RWPE2 (cell line): Measurements from ENCODE around the gene MN1.

Experiments used
- ATAC-seq: fragments of 200-7000 bp; cut with Tn5 transposase; 3 replicates; pipeline ENCODE4 v1.9.1; 2021; ENCODE audit warnings: low read depth
- DNase-seq: peaks from one replicate; pipeline ENCODE4 v3.0.0-alpha.2; 2020; ENCODE audit warnings: low spot score
- H3K27ac ChIP-seq: fragments of 450-650 bp; 2 replicates; pipeline ENCODE4 v1.5.1; 2017; ENCODE audit warnings: mild to moderate bottlenecking; ENCODE audit not compliant: poor library complexity, severe bottlenecking
- H3K27me3 ChIP-seq: fragments of 250-450 bp; sonication (Bioruptor Pico); 2 replicates; pipeline ENCODE4 v1.5.1; 2021; ENCODE audit warnings: mild to moderate bottlenecking, moderate library complexity; ENCODE audit not compliant: insufficient read depth, poor library complexity, severe bottlenecking
- H3K36me3 ChIP-seq: fragments of 250-450 bp; sonication (Bioruptor Pico); 2 replicates; pipeline ENCODE4 v1.5.1; 2020; ENCODE audit warnings: low read depth, mild to moderate bottlenecking, moderate library complexity
- H3K4me1 ChIP-seq: fragments of 250-450 bp; sonication (Bioruptor Pico); 2 replicates; pipeline ENCODE4 v1.5.1; 2021; ENCODE audit warnings: mild to moderate bottlenecking, moderate library complexity; ENCODE audit not compliant: insufficient read depth, poor library complexity, severe bottlenecking
- H3K4me3 ChIP-seq: fragments of 250-450 bp; sonication (Bioruptor Pico); 2 replicates; pipeline ENCODE4 v1.5.1; 2021; ENCODE audit warnings: mild to moderate bottlenecking, moderate library complexity; ENCODE audit not compliant: severe bottlenecking
- H3K9me3 ChIP-seq: fragments of 250-450 bp; sonication (Bioruptor Pico); 2 replicates; pipeline ENCODE4 v1.5.1; 2021; ENCODE audit warnings: mild to moderate bottlenecking, moderate library complexity; ENCODE audit not compliant: severe bottlenecking
- TF ChIP-seq, protein P1 (sequence below): fragments of 450-650 bp; IDR thresholded peaks from one replicate; pipeline ENCODE4 v1.5.1; 2017; ENCODE audit warnings: mild to moderate bottlenecking, moderate library complexity; ENCODE audit not compliant: poor library complexity, severe bottlenecking

Gene MN1

DNA sequence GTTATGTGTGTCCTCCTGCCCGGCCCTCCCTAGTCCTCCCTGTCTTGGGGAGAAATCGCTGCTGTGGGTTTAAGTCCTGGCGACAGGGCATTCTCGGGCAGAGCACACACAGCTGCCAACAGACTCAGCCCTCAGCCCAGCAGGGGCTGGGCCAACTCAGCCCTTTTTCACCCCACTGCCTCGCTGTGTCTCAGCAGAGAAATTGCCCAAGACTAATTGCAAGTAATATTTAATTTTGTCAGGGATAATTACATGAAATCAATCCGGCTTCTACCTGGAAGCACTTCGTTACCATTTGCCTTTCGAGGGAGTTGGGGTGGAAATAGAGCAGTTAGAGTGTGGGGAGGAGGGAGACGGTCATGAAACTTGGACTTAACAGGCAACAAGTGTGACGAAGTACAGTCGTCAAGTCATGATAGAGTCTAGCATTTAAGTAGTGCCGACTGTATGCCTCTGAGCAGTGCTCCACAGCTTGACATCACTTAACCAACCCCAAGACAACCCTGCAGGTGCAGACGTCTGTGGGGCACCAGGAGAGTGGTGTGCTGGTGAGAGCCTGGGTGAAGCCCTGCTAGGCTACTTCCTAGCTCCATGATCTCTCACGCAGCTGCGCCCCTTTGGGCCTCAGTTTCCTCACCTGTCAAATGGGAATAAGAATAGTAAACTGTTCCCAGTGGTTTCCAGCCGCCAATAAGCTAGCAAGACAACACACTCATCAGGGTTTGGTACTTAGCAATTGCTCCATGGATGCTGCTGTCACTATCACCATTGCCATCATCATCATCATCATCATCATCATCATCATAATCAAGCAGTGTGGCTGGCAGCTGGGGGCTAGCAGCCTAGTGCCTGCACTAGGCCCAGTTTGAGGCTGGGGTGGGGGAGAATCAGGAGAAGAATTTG lies 29.2 kb downstream of the MN1 start:
- ATAC-seq, result no peak
- Histone ChIP-seq H3K9me3 (no peaks in the 10 kb centered on the region), H3K4me3 (no peak overlapping the region), H3K4me1 (no peaks in the 10 kb centered on the region), H3K27me3 (no peaks in the 10 kb centered on the region), H3K36me3 (no peaks in the 10 kb centered on the region), H3K27ac (no peak overlapping the region)
- DNase-seq, result no peak
- TF ChIP-seq, protein P1, sequence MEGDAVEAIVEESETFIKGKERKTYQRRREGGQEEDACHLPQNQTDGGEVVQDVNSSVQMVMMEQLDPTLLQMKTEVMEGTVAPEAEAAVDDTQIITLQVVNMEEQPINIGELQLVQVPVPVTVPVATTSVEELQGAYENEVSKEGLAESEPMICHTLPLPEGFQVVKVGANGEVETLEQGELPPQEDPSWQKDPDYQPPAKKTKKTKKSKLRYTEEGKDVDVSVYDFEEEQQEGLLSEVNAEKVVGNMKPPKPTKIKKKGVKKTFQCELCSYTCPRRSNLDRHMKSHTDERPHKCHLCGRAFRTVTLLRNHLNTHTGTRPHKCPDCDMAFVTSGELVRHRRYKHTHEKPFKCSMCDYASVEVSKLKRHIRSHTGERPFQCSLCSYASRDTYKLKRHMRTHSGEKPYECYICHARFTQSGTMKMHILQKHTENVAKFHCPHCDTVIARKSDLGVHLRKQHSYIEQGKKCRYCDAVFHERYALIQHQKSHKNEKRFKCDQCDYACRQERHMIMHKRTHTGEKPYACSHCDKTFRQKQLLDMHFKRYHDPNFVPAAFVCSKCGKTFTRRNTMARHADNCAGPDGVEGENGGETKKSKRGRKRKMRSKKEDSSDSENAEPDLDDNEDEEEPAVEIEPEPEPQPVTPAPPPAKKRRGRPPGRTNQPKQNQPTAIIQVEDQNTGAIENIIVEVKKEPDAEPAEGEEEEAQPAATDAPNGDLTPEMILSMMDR, result no peak

DNA sequence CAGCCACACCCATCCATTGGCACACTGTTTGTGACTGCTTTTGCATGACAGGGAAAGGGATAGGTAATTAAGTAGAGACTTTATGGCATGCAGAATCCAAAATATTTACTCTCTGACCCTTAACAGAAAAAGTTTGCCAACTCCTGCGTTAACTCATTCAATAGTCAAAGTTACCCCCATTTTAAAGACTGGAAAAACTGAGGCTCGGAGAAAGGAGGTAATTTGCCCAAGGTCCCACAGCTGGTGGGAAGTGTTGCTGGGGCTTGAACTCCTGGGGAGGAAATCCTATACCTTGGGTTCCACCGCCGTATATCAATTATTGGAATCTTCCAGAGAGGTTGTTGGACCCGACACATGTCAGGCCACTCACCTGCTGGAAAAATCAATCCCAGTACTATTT lies 29.9 kb downstream of the MN1 start:
- DNase-seq (no peak), ATAC-seq (no peak)
- no peak overlapping the region for H3K27ac ChIP-seq
- no peaks in the 10 kb centered on the region for H3K4me1 ChIP-seq
- H3K27me3 ChIP-seq, result no peaks in the 10 kb centered on the region
- TF ChIP-seq, protein P1, result no peak
- H3K36me3 ChIP-seq, result no peaks in the 10 kb centered on the region
- no peak overlapping the region for H3K4me3 ChIP-seq
- no peaks in the 10 kb centered on the region for H3K9me3 ChIP-seq

DNA sequence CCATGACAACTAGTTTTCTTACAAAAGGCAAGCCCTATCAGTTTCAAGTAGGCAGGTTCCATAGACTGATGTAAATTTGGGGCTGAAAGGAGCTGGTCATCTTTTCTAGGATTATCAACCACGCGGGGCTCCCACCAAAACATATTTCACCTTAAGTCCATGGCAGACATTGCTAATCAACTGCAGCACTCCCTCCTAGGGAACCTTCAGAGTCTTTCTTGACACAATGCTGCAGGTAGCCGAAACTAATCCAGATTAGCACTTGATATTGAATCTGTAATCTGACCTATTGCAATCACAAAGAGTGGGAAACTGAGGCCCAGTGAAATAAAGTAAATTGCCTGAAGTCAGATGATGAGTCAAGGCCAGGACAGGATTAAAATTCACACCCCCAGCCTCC lies 32.5 kb downstream of the MN1 start:
- ATAC-seq, result no peak

DNA sequence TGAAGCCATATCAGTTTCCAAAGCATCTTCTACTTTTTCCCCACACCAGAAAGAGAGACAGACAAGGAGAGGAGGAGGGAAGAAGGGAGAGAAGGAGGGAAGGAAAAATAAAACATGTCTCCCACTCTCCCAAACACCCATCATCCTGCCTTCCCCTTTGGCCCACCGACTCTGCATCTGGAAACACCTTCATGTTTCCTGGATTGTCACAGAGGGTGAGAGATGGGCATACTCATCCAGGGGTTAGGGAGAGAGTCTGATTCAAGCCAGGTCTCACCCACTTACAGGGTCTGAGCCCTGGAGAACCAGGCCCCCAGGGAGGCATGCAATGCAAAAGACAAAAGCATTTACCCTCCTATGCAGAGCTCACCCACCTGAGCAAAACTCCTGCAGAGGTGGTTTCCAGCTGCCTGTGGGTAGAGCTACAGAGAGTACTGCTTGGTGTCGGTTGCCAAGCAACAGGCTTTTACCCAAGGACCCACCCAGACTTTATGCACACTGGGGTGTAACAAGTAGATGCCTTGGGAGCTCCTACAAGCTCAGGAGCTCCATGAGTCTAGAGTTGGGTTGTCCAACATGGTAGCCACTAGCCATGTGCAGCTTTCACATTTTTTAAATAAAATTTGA lies 33.4 kb downstream of the MN1 start:
- Histone ChIP-seq H3K9me3 (no peaks in the 10 kb centered on the region), H3K4me3 (no peak overlapping the region), H3K36me3 (no peaks in the 10 kb centered on the region), H3K4me1 (no peaks in the 10 kb centered on the region), H3K27me3 (no peaks in the 10 kb centered on the region), H3K27ac (no peak overlapping the region)
- TF ChIP-seq, protein P1, result no peak
- no peak for ATAC-seq
- DNase-seq, result no peak

More for the DNA sequence above, 32.5 kb downstream of the MN1 start:
- no peaks in the 10 kb centered on the region for H3K36me3 ChIP-seq
- no peak overlapping the region for H3K27ac ChIP-seq
- H3K4me1 ChIP-seq, result no peaks in the 10 kb centered on the region
- no peak overlapping the region for H3K4me3 ChIP-seq
- DNase-seq, result no peak
- no peaks in the 10 kb centered on the region for H3K27me3 ChIP-seq
- TF ChIP-seq, protein P1, result no peak
- no peaks in the 10 kb centered on the region for H3K9me3 ChIP-seq
